HepG2 (cell line): ENCODE data around the gene CPLX1. TPM values are rescaled to one million over a fixed set of nuclear protein-coding genes. Genes with fewer than 3 reads are reported as not detected.

Source experiments
- CBX5 ChIP-seq: sonication (generic); formaldehyde crosslinking; IDR thresholded peaks from 2 replicates; pipeline ENCODE4 v1.4.0; 2020; ENCODE audit warnings: missing genetic modification reagents, borderline replicate concordance
- CEBPB ChIP-seq: IDR thresholded peaks from 2 replicates; pipeline ENCODE4 v1.6.1; 2011; ENCODE audit warnings: low read depth, low read length, improper control_type of control experiment, borderline replicate concordance
- CHD4 ChIP-seq: fragments of 200-600 bp; sonication (generic); IDR thresholded peaks from 2 replicates; pipeline ENCODE4 v1.7.0; 2017; ENCODE audit warnings: mild to moderate bottlenecking, low read length, borderline replicate concordance
- KDM6A ChIP-seq: IDR thresholded peaks from 2 replicates; pipeline ENCODE4 v1.6.1; 2016; ENCODE audit warnings: low read depth
- MAFG ChIP-seq: sonication (generic); formaldehyde crosslinking; IDR thresholded peaks from 2 replicates; pipeline ENCODE4 v1.5.1; 2020; ENCODE audit warnings: mild to moderate bottlenecking, missing genetic modification reagents
- MIER3 ChIP-seq: IDR thresholded peaks from 2 replicates; pipeline ENCODE4 v1.6.1; 2016; ENCODE audit warnings: missing compliant biosample characterization, borderline replicate concordance
- RAD21 ChIP-seq: fragments of 450-650 bp; formaldehyde crosslinking; IDR thresholded peaks from 2 replicates; pipeline ENCODE4 v1.5.0; 2020; ENCODE audit warnings: mild to moderate bottlenecking
- SMC3 ChIP-seq: IDR thresholded peaks from 2 replicates; pipeline ENCODE4 v1.6.1; 2011; ENCODE audit warnings: low read length, improper control_type of control experiment
- SNAI1 ChIP-seq: sonication (generic); formaldehyde crosslinking; IDR thresholded peaks from 2 replicates; pipeline ENCODE4 v1.5.0; 2020; ENCODE audit warnings: mild to moderate bottlenecking, missing genetic modification reagents, borderline replicate concordance
- SOX5 ChIP-seq: IDR thresholded peaks from 2 replicates; pipeline ENCODE4 v1.6.1; 2016; ENCODE audit warnings: borderline replicate concordance
- ZBTB38 ChIP-seq: sonication (generic); formaldehyde crosslinking; IDR thresholded peaks from 2 replicates; pipeline ENCODE4 v1.5.1; 2020; ENCODE audit warnings: mild to moderate bottlenecking, missing genetic modification reagents
- ZBTB43 ChIP-seq: sonication (generic); formaldehyde crosslinking; conservative IDR thresholded peaks from 2 replicates; pipeline ENCODE4 v1.4.0; 2020; ENCODE audit warnings: missing genetic modification reagents
- ZNF234 ChIP-seq: sonication (generic); formaldehyde crosslinking; conservative IDR thresholded peaks from 2 replicates; pipeline ENCODE4 v1.5.1; 2020; ENCODE audit warnings: mild to moderate bottlenecking, missing genetic modification reagents
- ZNF33A ChIP-seq: sonication (generic); formaldehyde crosslinking; IDR thresholded peaks from 2 replicates; pipeline ENCODE4 v1.5.1; 2020; ENCODE audit warnings: missing genetic modification reagents, mild to moderate bottlenecking, moderate library complexity, borderline replicate concordance
- ZNF468 ChIP-seq: sonication (generic); formaldehyde crosslinking; IDR thresholded peaks from 2 replicates; pipeline ENCODE4 v1.8.0; 2022; ENCODE audit warnings: mild to moderate bottlenecking, moderate library complexity, missing genetic modification reagents
- ZNF83 ChIP-seq: sonication (generic); formaldehyde crosslinking; IDR thresholded peaks from 2 replicates; pipeline ENCODE4 v1.4.0; 2020; ENCODE audit warnings: missing genetic modification reagents, mild to moderate bottlenecking, borderline replicate concordance
- ZXDC ChIP-seq: sonication (generic); formaldehyde crosslinking; IDR thresholded peaks from 2 replicates; pipeline ENCODE4 v1.5.0; 2020; ENCODE audit warnings: mild to moderate bottlenecking, missing genetic modification reagents
- polyA plus RNA-seq, 8 experiments: library from polyadenylated mRNA; depleted of rRNA in 3 of 8; stranded (reverse) in 7 of 8; unstranded in 1 of 8; fragments of >200 nt; fragmentation: Illumina TruSeq in 4 of 8; extraction: Trizol in 4 of 8; gene quantifications; 2 replicates each; pipeline versions ENCODE4 v1.2.1 to v1.2.3, GENCODE V29; 2011 to 2016; ENCODE audit warnings: low read depth in 4 of 8, missing spikeins in 1 of 8, mixed read lengths in 1 of 8; ENCODE audit not compliant: insufficient read depth in 1 of 8
- total RNA-seq, 5 experiments: library from RNA; depleted of rRNA; stranded (reverse); fragments of >200 nt; fragmentation: Illumina TruSeq; extraction: Trizol; gene quantifications; 2 replicates each; pipeline ENCODE4 v1.2.3, GENCODE V29; 2016; ENCODE audit warnings: low read depth in 1 of 5
- TF ChIP-seq, protein P1 (sequence below): sonication (generic); formaldehyde crosslinking; IDR thresholded peaks from 2 replicates; pipeline ENCODE4 v1.9.0; 2022; ENCODE audit warnings: low read depth, missing genetic modification reagents
- TF ChIP-seq, protein P2 (sequence below): IDR thresholded peaks from 2 replicates; pipeline ENCODE4 v1.6.1; 2016; ENCODE audit warnings: missing compliant biosample characterization, missing genetic modification reagents, borderline replicate concordance
- TF ChIP-seq, protein P3 (sequence below), 2 experiments: sonication (generic) in 1 of 2; formaldehyde crosslinking in 1 of 2; IDR thresholded peaks; 2 replicates each; pipeline versions ENCODE4 v1.5.1 to v1.6.1; 2011 to 2020; ENCODE audit warnings: borderline replicate concordance in 1 of 2, low read depth in 1 of 2, low read length in 1 of 2, mild to moderate bottlenecking in 1 of 2, missing genetic modification reagents in 1 of 2, moderate library complexity in 1 of 2

The CPLX1 gene
- total and polyA plus RNA-seq, 2 of the 13 experiments (the other 11 are each of a cell fraction or from before 2014, with no cell fraction given), result 0.18 TPM

DNA sequence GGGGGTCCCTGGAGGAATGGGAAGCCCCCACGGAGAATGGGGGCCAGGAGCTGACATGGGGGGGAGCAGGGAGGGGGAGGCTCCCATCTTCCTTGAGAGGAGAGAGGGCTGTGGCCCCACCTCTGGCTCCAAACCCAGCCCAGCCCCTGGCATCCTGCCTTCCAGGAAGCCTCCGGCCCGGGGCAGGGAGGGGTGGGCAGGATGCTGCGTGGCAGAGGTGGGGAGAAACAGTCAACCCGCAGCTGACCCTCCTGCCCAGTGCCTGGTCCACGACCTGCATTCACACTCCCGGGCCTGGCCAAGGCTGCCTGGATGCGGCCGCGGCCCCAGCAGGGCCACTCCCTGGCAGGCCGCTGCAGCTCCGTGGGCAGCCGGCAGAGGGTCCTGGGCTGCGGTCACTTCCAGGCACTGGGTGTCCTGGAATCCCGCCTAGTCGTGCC, 39.0 kb downstream of the CPLX1 start (continued):
- TF ChIP-seq, protein P1, sequence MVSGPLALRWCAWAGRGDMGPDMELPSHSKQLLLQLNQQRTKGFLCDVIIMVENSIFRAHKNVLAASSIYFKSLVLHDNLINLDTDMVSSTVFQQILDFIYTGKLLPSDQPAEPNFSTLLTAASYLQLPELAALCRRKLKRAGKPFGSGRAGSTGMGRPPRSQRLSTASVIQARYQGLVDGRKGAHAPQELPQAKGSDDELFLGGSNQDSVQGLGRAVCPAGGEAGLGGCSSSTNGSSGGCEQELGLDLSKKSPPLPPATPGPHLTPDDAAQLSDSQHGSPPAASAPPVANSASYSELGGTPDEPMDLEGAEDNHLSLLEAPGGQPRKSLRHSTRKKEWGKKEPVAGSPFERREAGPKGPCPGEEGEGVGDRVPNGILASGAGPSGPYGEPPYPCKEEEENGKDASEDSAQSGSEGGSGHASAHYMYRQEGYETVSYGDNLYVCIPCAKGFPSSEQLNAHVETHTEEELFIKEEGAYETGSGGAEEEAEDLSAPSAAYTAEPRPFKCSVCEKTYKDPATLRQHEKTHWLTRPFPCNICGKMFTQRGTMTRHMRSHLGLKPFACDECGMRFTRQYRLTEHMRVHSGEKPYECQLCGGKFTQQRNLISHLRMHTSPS (CRISPR knock-in tag), result peak; percentile 49; the same call in 1 of the 2 replicates
- no peak for TF ChIP-seq SMC3
- no peak for TF ChIP-seq KDM6A (CRISPR knock-in tag)
- TF ChIP-seq ZXDC (CRISPR knock-in tag), result no peak
- no peak for TF ChIP-seq CHD4
- no peak for TF ChIP-seq MIER3 (CRISPR knock-in tag)
- TF ChIP-seq ZNF83, result no peak
- TF ChIP-seq, protein P2, sequence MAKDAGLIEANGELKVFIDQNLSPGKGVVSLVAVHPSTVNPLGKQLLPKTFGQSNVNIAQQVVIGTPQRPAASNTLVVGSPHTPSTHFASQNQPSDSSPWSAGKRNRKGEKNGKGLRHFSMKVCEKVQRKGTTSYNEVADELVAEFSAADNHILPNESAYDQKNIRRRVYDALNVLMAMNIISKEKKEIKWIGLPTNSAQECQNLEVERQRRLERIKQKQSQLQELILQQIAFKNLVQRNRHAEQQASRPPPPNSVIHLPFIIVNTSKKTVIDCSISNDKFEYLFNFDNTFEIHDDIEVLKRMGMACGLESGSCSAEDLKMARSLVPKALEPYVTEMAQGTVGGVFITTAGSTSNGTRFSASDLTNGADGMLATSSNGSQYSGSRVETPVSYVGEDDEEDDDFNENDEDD (CRISPR knock-in tag), result no peak
- TF ChIP-seq ZBTB38, result 0 out of 2 replicates have a peak, but pooled peaks have one; percentile 41
- peak; percentile 64 for TF ChIP-seq RAD21
- no peak for TF ChIP-seq ZBTB43 (CRISPR knock-in tag)
- no peak for TF ChIP-seq ZNF234 (CRISPR knock-in tag)
- no peak for TF ChIP-seq CBX5
- TF ChIP-seq SOX5, result no peak
- TF ChIP-seq SNAI1, result no peak
- TF ChIP-seq ZNF468 (CRISPR knock-in tag), result no peak
- TF ChIP-seq, protein P3, sequence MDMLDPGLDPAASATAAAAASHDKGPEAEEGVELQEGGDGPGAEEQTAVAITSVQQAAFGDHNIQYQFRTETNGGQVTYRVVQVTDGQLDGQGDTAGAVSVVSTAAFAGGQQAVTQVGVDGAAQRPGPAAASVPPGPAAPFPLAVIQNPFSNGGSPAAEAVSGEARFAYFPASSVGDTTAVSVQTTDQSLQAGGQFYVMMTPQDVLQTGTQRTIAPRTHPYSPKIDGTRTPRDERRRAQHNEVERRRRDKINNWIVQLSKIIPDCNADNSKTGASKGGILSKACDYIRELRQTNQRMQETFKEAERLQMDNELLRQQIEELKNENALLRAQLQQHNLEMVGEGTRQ (IDR thresholded peaks at IDR 0.05; ENCODE audit: low read depth, low read length), result no peak
- TF ChIP-seq, protein P3 (CRISPR knock-in tag; IDR thresholded peaks at IDR 0.05; ENCODE audit: borderline replicate concordance), result no peak
- TF ChIP-seq CEBPB, result no peak
- TF ChIP-seq ZNF33A (CRISPR knock-in tag), result no peak
- no peak for TF ChIP-seq MAFG (CRISPR knock-in tag)
